K562 (cell line): ENCODE data around the gene RPS19. TPM values are rescaled to one million over a fixed set of nuclear protein-coding genes. Genes with fewer than 3 reads are reported as not detected.

Experiments
- CBX1 ChIP-seq: sonication (generic); IDR thresholded peaks from 2 replicates; pipeline ENCODE4 v1.6.1; 2016; ENCODE audit warnings: antibody characterized with exemption, low read depth, mild to moderate bottlenecking
- CHCHD3 ChIP-seq: fragments of 250-450 bp; sonication (Bioruptor Pico); IDR thresholded peaks from 2 replicates; pipeline ENCODE4 v2.1.2; 2022; ENCODE audit warnings: mild to moderate bottlenecking
- CHD2 ChIP-seq: IDR thresholded peaks from 2 replicates; pipeline ENCODE4 v1.6.1; 2011; ENCODE audit warnings: low read depth, low read length
- COPS2 ChIP-seq: fragments of 450-650 bp; conservative IDR thresholded peaks from 2 replicates; pipeline ENCODE4 v1.6.1; 2016; ENCODE audit warnings: mild to moderate bottlenecking, moderate library complexity
- HINFP ChIP-seq: fragments of 450-650 bp; conservative IDR thresholded peaks from 2 replicates; pipeline ENCODE4 v1.6.1; 2016; ENCODE audit warnings: missing genetic modification characterization, low read depth, mild to moderate bottlenecking, control low read depth, missing compliant biosample characterization
- IRF9 ChIP-seq: fragments of 450-650 bp; IDR thresholded peaks from 2 replicates; pipeline ENCODE4 v1.6.1; 2016; ENCODE audit warnings: missing biosample characterization, missing genetic modification characterization
- NCOA4 ChIP-seq: fragments of 450-650 bp; IDR thresholded peaks from 2 replicates; pipeline ENCODE4 v1.6.1; 2018; ENCODE audit warnings: mild to moderate bottlenecking; ENCODE audit not compliant: partially characterized antibody
- NFATC3 ChIP-seq: fragments of 450-650 bp; IDR thresholded peaks from 2 replicates; pipeline ENCODE4 v1.6.1; 2017; ENCODE audit warnings: mild to moderate bottlenecking
- ZBTB1 ChIP-seq: sonication (generic); formaldehyde crosslinking; IDR thresholded peaks from 2 replicates; pipeline ENCODE4 v1.8.1; 2023; ENCODE audit warnings: missing genetic modification reagents, low read depth, mild to moderate bottlenecking, borderline replicate concordance
- ZKSCAN1 ChIP-seq: fragments of 150-350 bp; IDR thresholded peaks from 2 replicates; pipeline ENCODE4 v1.6.1; 2016; ENCODE audit warnings: low read depth, low read length
- ZNF217 ChIP-seq: sonication (generic); formaldehyde crosslinking; IDR thresholded peaks from 2 replicates; pipeline ENCODE4 v1.8.0; 2022; ENCODE audit warnings: mild to moderate bottlenecking, missing genetic modification reagents
- ZNF551 ChIP-seq: fragments of 250-450 bp; sonication (Bioruptor Pico); IDR thresholded peaks from 2 replicates; pipeline ENCODE4 v1.5.0; 2021; ENCODE audit warnings: mild to moderate bottlenecking, moderate library complexity
- ZSCAN29 ChIP-seq: fragments of 450-650 bp; IDR thresholded peaks from 2 replicates; pipeline ENCODE4 v1.6.1; 2017
- polyA plus RNA-seq, 8 experiments: library from polyadenylated mRNA; depleted of rRNA in 4 of 8; stranded (reverse) in 5 of 8; unstranded in 3 of 8; fragments of >200 nt; fragmentation: Nextera tagmentation in 2 of 8; fragmentation: Illumina TruSeq in 1 of 8; extraction: Ambion mirVana in 2 of 8; extraction: Trizol in 1 of 8; gene quantifications; 2 replicates each; pipeline versions ENCODE4 v1.2.1 to v1.2.3, GENCODE V29; 2011 to 2014; ENCODE audit warnings: inconsistent platforms in 1 of 8, missing spikeins in 1 of 8
- total RNA-seq, 7 experiments: library from RNA; depleted of rRNA in 6 of 7; stranded (reverse); fragments of >200 nt in 6 of 7; fragmentation: Illumina TruSeq in 2 of 7; extraction: Trizol in 2 of 7; gene quantifications; 2 replicates each; pipeline versions ENCODE4 v1.2.1 to v1.2.3, GENCODE V29; 2011 to 2021; ENCODE audit warnings: low replicate concordance in 1 of 7
- TF ChIP-seq, protein P1 (sequence below): IDR thresholded peaks from 2 replicates; pipeline ENCODE4 v1.6.1; 2012; ENCODE audit warnings: low read depth, low read length, improper control_type of control experiment, borderline replicate concordance
- TF ChIP-seq, protein P2 (sequence below), 2 experiments: fragments of 450-650 bp in 1 of 2; sonication (generic) in 1 of 2; formaldehyde crosslinking; conservative IDR thresholded peaks; 2 replicates each; pipeline versions ENCODE4 v1.4.0 to v1.8.1; 2020 to 2022; ENCODE audit warnings: mild to moderate bottlenecking in 1 of 2, missing genetic modification reagents in 1 of 2
- TF ChIP-seq, protein P3 (sequence below): sonication (generic); formaldehyde crosslinking; IDR thresholded peaks from 2 replicates; pipeline ENCODE4 v1.8.1; 2023; ENCODE audit warnings: mild to moderate bottlenecking, missing genetic modification reagents

RPS19 gene
- total and polyA plus RNA-seq, 9 of the 15 experiments (the other 6 are each of a cell fraction or from before 2014, with no cell fraction given) = 1,964 to 3,408 (median 2,747) TPM

- TF ChIP-seq, protein P1, sequence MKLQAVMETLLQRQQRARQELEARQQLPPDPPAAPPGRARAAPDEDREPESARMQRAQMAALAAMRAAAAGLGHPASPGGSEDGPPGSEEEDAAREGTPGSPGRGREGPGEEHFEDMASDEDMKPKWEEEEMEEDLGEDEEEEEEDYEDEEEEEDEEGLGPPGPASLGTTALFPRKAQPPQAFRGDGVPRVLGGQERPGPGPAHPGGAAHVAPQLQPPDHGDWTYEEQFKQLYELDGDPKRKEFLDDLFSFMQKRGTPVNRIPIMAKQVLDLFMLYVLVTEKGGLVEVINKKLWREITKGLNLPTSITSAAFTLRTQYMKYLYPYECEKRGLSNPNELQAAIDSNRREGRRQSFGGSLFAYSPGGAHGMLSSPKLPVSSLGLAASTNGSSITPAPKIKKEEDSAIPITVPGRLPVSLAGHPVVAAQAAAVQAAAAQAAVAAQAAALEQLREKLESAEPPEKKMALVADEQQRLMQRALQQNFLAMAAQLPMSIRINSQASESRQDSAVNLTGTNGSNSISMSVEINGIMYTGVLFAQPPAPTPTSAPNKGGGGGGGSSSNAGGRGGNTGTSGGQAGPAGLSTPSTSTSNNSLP = no peak
- TF ChIP-seq ZNF217 (no peak), ZKSCAN1 (no peak), HINFP (tag) (no peak), NFATC3 (no peak), COPS2 (no peak), ZBTB1 (CRISPR knock-in tag) (no peak), CBX1 (0 out of 2 replicates have a peak, but pooled peaks have one; percentile 16), CHCHD3 (CRISPR knock-in tag) (no peak), CHD2 (no peak), NCOA4 (no peak), ZSCAN29 (no peak), IRF9 (tag) (no peak), ZNF551 (no peak)
- TF ChIP-seq, protein P2, sequence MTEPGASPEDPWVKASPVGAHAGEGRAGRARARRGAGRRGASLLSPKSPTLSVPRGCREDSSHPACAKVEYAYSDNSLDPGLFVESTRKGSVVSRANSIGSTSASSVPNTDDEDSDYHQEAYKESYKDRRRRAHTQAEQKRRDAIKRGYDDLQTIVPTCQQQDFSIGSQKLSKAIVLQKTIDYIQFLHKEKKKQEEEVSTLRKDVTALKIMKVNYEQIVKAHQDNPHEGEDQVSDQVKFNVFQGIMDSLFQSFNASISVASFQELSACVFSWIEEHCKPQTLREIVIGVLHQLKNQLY (CRISPR knock-in tag; conservative IDR thresholded peaks at IDR 0.05) = no peak
- TF ChIP-seq, protein P3, sequence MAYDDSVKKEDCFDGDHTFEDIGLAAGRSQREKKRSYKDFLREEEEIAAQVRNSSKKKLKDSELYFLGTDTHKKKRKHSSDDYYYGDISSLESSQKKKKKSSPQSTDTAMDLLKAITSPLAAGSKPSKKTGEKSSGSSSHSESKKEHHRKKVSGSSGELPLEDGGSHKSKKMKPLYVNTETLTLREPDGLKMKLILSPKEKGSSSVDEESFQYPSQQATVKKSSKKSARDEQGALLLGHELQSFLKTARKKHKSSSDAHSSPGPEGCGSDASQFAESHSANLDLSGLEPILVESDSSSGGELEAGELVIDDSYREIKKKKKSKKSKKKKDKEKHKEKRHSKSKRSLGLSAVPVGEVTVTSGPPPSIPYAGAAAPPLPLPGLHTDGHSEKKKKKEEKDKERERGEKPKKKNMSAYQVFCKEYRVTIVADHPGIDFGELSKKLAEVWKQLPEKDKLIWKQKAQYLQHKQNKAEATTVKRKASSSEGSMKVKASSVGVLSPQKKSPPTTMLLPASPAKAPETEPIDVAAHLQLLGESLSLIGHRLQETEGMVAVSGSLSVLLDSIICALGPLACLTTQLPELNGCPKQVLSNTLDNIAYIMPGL = no peak
These were observed 22.8 kb downstream of the RPS19 start, which contains the start of gene ARHGEF1 (continued) for GRCh38 chr19:41882568-41883462.
